Activated CD4-positive, alpha-beta T cell treated with anti-CD3 and anti-CD28 coated beads for 36 hours (primary cell): Measurements from ENCODE around the gene TNFRSF21. TPM values are rescaled to one million over a fixed set of nuclear protein-coding genes. Genes with fewer than 3 reads are reported as not detected.
"Not testable (repeated sequence)": the region's sequence is repeated elsewhere in the genome, so short reads cannot be mapped to it uniquely, and the experiment has no call there.

Experiments used
- ATAC-seq: fragments of 200-7000 bp; cut with Tn5 transposase; one replicate; pipeline ENCODE4 v1.10.0; 2021; ENCODE audit warnings: mild to moderate bottlenecking, moderate library complexity
- CTCF ChIA-PET: fragments of 350-600 bp; sonication (Branson Sonifier 250); formaldehyde crosslinking; loops from one replicate; lab custom pipeline; 2021; ENCODE audit warnings: antibody characterized with exemption; lab: Charles Lee
- POLR2A ChIA-PET: fragments of 350-600 bp; sonication (Branson Sonifier 250); formaldehyde crosslinking; loops from one replicate; lab custom pipeline; 2021; ENCODE audit warnings: antibody characterized with exemption, inconsistent platforms; lab: Charles Lee
- DNase-seq: peaks from one replicate; pipeline ENCODE4 v3.0.0-alpha.2; 2020
- H3K27ac Mint-ChIP-seq: one replicate; pipeline ENCODE4 v1.8.0; 2021; ENCODE audit warnings: mixed read lengths
- H3K27me3 Mint-ChIP-seq: one replicate; pipeline ENCODE4 v1.8.0; 2021; ENCODE audit warnings: mixed read lengths
- H3K36me3 Mint-ChIP-seq: one replicate; pipeline ENCODE4 v1.8.0; 2021; ENCODE audit warnings: low read depth, mixed read lengths
- H3K4me1 Mint-ChIP-seq: one replicate; pipeline ENCODE4 v1.8.0; 2021; ENCODE audit warnings: mixed read lengths
- H3K4me3 Mint-ChIP-seq: one replicate; pipeline ENCODE4 v1.8.0; 2021; ENCODE audit warnings: mild to moderate bottlenecking, moderate library complexity, mixed read lengths
- H3K9me3 Mint-ChIP-seq: one replicate; pipeline ENCODE4 v1.8.0; 2021; ENCODE audit warnings: low read depth, mixed read lengths
- intact Hi-C, 2 experiments: fragments of 100-400 bp; cut with DNase I in 1 of 2; cut with micrococcal nuclease in 1 of 2; formaldehyde crosslinking; loops; one replicate each; pipeline versions ENCODE4 v1.14.2 to v1.15.1; 2022 to 2024; cut with DNase I, micrococcal nuclease
- total RNA-seq, 2 experiments: library from RNA; stranded (reverse); gene quantifications; one replicate each; pipeline ENCODE4 v1.2.3, GENCODE V29; 2021

The TNFRSF21 gene
- total RNA-seq, 2 experiments from 2014 or later = 2.6 to 2.8 TPM

DNA sequence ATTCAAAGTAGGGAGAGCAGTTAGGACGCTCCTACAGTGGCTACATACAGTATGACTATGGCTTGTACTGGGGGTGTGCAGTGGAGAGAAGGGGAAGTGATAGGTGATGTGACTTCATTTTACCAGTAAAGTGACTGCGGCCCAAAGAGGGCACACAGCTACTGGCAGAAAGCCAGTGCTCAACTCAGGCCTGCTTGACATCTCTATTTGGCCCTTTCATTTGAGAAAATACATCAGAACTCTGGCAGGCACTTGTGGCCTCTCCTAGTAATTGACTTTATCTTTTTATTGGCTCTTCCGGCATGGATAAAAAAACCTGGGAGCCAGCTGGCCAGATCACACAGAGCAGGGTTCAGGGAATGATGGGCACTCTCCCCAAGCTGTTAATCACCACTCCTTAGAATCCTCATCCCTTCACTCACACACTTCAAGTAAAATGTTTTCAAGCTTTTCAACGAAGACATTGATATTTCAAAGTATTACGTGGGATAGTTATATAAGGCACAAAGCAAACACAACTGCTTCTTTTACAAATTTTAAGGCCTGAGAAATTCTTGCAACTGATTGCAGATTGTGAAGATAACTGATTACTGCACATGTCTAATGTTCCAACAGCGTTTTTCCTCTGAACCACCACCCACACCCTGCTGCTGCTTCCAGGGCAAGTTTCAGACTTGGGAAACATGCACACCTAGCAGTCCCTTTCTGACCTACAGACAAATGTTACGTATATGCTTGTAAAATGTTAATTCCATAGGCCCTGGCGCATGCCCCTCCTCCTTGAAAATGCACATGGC, 73.5 kb downstream of the TNFRSF21 start:
- ATAC-seq = no peak
- H3K27ac Mint-ChIP-seq = no peak overlapping the region
- no peak for DNase-seq
- H3K9me3 Mint-ChIP-seq = no peaks in the 10 kb centered on the region
- intact Hi-C loops = no loop called here
- H3K4me1 Mint-ChIP-seq = no peaks in the 10 kb centered on the region
- ChIA-PET POLR2A (no interaction called here), CTCF (interaction anchor here (0.6 kb wide), 1 partner anchor 88 kb away, joined by 3 read pairs; no protein-coding TSS in a partner anchor)
- H3K4me3 Mint-ChIP-seq = no peak overlapping the region
- no peaks in the 10 kb centered on the region for H3K36me3 Mint-ChIP-seq
- no peaks in the 10 kb centered on the region for H3K27me3 Mint-ChIP-seq

DNA sequence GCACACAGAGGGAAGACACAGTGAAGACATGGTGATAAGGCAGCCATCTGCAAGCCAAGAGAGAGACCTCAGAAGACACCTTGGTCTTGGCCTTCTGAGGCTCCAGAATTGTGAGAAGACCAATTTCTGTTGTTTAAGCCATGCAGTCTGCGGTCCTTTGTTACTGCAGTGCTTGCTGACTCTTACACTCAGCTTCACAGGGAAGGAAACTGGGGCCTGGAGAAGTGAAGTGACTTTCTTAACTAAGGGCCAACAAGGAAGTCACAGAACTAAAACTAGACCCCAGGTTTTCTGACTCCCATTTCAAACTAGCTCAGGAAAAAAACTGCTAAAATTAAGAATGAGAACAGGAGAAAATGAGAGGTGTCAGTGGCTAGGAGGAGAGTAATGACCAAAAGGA, 74.3 kb downstream of the TNFRSF21 start:
- DNase-seq (no peak), ATAC-seq (no peak)
- CTCF ChIA-PET = no interaction called here
- Mint-ChIP-seq H3K36me3 (no peaks in the 10 kb centered on the region), H3K27me3 (no peaks in the 10 kb centered on the region), H3K27ac (no peak overlapping the region), H3K4me1 (no peaks in the 10 kb centered on the region), H3K4me3 (no peak overlapping the region), H3K9me3 (no peaks in the 10 kb centered on the region)
- POLR2A ChIA-PET = no interaction called here
- intact Hi-C loops = no loop called here

DNA sequence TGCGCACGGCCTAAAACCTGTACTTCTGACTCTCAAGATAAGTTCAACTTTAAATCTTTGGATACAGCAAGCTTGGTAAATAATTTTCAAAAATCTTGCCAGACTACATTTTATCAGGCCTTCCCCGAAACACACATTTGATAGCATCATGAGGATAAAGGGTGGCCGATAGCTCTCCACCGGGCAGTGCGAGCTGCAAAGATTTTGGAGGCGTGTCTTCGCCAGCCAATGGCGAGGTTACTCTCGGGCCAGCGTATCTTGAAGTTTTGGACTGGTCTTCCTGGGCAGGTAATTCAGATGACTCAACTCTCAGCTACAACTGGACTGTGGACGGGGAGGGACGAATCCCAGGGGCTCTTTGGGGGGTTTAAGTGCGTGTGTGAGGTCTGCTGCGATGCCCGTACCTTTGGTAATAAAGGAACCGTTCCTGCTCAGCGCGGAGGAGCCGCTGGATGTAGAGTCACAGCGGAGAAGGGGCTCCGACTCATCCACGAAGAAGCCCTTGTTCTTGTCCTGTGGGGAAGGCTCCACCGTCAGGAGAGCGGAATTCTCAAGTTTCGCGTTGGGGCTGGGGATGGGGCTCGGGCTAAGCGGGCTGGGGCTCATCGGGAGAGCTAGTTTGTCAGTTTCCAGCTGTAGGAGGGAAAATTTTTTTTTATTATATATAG, 75.3 kb downstream of the TNFRSF21 start:
- ATAC-seq (no peak), DNase-seq (no peak)
- Mint-ChIP-seq H3K27me3 (no peaks in the 10 kb centered on the region), H3K4me1 (no peaks in the 10 kb centered on the region), H3K4me3 (no peak overlapping the region), H3K27ac (no peak overlapping the region), H3K36me3 (no peaks in the 10 kb centered on the region), H3K9me3 (no peaks in the 10 kb centered on the region)
- CTCF ChIA-PET = no interaction called here
- intact Hi-C loops = no loop called here
- POLR2A ChIA-PET = no interaction called here

DNA sequence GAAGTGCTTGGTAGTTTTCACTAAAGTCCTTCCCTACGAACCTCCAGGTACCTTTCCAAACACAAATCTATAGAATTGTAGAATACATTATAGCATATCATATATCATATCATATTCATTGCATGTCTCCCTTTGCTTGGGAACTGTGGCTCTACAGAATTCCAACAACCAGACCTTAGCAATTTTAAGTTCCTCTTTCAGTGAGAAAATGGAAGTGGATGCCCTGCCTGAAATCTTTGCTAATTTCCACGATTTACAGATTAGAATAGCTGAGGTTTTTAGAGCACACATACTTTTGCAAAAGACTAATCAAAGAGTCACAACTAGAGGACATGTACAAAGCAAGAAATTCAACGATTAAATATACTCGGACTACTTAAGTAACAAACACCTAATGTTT, 78.6 kb downstream of the TNFRSF21 start:
- Mint-ChIP-seq H3K36me3 (no peaks in the 10 kb centered on the region), H3K4me1 (no peaks in the 10 kb centered on the region), H3K4me3 (no peak overlapping the region), H3K27me3 (no peaks in the 10 kb centered on the region), H3K27ac (no peak overlapping the region), H3K9me3 (no peaks in the 10 kb centered on the region)
- POLR2A ChIA-PET = no interaction called here
- CTCF ChIA-PET = no interaction called here
- intact Hi-C loops = no loop called here
- DNase-seq (no peak), ATAC-seq (no peak)

DNA sequence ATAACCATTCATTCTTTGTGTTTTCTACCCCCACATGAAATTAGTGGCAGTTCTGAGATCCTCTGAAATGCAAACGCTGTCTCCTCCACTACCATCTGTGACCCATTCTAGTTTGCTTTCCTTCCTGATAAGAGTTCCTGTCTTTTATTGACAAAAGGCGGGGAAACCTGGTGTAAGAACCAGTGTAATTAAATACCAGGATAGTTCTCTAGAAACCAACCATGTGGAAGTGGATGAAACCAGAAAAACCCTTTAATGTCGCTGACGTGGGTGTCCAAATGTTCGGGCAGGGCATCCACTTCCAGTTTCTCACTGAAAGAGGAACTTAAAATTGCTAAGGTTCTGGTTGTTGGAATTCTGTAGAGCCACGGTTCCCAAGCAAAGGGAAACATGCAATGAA, 79.1 kb downstream of the TNFRSF21 start:
- intact Hi-C loops = no loop called here
- no peak overlapping the region for H3K4me3 Mint-ChIP-seq
- no peak overlapping the region for H3K27ac Mint-ChIP-seq

DNA sequence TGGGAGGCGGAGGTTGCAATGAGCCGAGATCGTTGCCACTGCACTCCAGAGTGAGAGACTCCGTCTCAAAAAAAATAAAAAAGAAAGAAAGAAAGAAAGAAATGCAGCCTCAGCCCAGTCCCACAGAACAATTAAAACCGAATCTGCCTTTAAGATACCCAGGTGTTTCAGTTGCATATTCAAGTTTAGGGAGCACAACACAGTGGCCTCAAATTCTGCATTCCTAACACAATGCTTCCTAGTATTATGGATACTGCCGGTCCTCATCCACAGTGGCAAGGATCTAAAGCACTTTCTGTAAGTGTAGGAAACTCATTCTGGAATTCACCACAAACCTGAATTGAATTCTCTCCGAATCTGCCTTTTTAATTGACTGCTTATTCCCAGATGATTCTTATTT, 80.5 kb downstream of the TNFRSF21 start:
- H3K27ac Mint-ChIP-seq = no peak overlapping the region
- DNase-seq (no peak), ATAC-seq (no peak)
- ChIA-PET POLR2A (no interaction called here), CTCF (no interaction called here)
- H3K4me3 Mint-ChIP-seq = no peak overlapping the region
- no peaks in the 10 kb centered on the region for H3K36me3 Mint-ChIP-seq
- intact Hi-C loops = no loop called here
- H3K27me3 Mint-ChIP-seq = no peaks in the 10 kb centered on the region
- H3K9me3 Mint-ChIP-seq = no peaks in the 10 kb centered on the region
- H3K4me1 Mint-ChIP-seq = no peaks in the 10 kb centered on the region

More for the DNA sequence above, 79.1 kb downstream of the TNFRSF21 start:
- no peaks in the 10 kb centered on the region for H3K27me3 Mint-ChIP-seq
- H3K9me3 Mint-ChIP-seq = no peaks in the 10 kb centered on the region
- no peaks in the 10 kb centered on the region for H3K36me3 Mint-ChIP-seq
- POLR2A ChIA-PET = no interaction called here
- no peak for ATAC-seq
- CTCF ChIA-PET = no interaction called here
- DNase-seq = no peak
- H3K4me1 Mint-ChIP-seq = no peaks in the 10 kb centered on the region

DNA sequence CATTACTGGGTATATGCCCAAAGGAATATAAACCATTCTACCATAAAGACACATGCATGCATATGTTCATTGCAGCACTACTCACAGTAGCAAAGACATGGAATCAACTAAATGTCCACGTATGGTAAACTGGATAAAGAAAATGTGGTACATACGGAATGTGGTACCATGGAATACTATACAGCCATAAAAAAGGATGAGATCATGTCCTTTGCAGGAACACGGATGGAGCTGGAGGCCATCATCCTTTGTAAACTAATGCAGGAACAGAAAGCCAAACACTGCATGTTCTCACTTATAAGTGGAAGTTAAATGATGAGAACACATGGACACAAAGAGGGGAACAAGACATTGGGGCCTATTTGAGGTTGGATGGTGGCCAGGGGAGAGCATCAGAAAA, 81.6 kb downstream of the TNFRSF21 start:
- H3K4me1 Mint-ChIP-seq, H3K9me3 Mint-ChIP-seq, DNase-seq, ATAC-seq, H3K27me3 Mint-ChIP-seq, H3K27ac Mint-ChIP-seq, intact Hi-C loops, CTCF ChIA-PET, H3K4me3 Mint-ChIP-seq, POLR2A ChIA-PET, H3K36me3 Mint-ChIP-seq: not testable (repeated sequence)

DNA sequence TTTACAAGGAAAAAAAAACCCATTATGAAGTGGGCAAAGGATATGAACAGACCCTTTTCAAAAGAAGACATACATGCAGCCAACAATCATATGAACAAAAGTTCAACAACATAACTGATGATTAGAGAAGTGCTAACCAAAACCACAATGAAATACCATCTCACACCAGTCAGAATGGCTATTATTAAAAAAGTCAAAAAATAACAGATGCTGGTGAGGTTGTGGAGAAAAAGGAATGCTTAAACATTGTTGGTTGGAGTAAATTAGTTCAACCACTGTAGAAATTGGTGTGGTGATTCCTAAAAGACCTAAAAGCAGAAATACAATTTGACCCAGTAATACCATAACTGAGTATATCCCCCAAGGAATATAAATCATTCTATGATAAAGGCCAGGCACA, 86.5 kb downstream of the TNFRSF21 start:
- CTCF ChIA-PET, POLR2A ChIA-PET, H3K27ac Mint-ChIP-seq, DNase-seq, ATAC-seq, H3K36me3 Mint-ChIP-seq, intact Hi-C loops, H3K27me3 Mint-ChIP-seq, H3K4me3 Mint-ChIP-seq, H3K4me1 Mint-ChIP-seq, H3K9me3 Mint-ChIP-seq: not testable (repeated sequence)

DNA sequence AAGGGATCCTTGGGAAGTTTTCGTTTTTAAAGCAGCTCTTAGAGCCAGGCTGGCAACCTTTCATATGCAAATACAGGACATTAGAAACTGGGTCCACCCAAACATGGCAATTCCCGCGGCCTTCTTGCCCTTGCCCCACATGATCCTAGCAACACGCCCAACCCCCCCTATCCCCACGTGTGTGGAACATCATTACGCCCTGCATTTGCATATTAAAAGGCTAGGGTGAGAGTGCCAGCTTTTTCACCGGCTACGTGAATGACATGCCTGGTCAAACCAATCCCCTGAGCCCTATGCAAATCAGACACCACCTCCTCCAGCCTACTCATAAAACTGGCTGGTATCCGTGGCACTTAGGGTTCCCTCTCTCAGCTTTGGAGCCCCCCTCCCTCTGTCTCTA, 88.1 kb downstream of the TNFRSF21 start:
- no peak for DNase-seq
- no peaks in the 10 kb centered on the region for H3K9me3 Mint-ChIP-seq
- ChIA-PET POLR2A (no interaction called here), CTCF (interaction anchor here (0.6 to 0.7 kb wide), 2 partner anchors 31 to 83 kb away, joined by 3 read pairs; no protein-coding TSS in a partner anchor)
- H3K4me1 Mint-ChIP-seq = no peaks in the 10 kb centered on the region
- no peak overlapping the region for H3K4me3 Mint-ChIP-seq
- H3K27ac Mint-ChIP-seq = no peak overlapping the region
- ATAC-seq = no peak
- H3K27me3 Mint-ChIP-seq = no peaks in the 10 kb centered on the region
- no peaks in the 10 kb centered on the region for H3K36me3 Mint-ChIP-seq
- intact Hi-C loops = no loop called here

DNA sequence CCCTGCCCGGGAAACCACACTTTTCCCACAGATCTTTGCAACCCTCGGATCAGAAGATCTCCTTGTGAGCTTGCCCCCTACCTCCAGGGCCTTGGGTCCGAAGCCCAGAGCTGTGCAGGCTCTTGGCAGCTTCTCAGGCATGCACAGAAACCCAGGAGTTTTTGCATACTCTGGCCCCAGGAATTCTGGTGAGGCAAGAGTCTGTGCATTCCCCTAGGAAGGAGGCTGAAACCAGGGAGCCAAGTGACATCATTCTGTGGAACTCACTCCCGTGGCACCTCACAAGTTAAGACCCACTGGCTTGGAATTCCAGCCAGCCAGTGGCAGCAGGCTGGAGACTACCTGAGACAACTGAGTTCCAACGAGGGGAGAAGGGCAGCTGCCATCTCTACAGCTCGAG, 100.1 kb downstream of the TNFRSF21 start:
- Mint-ChIP-seq H3K4me3 (no peak overlapping the region), H3K36me3 (no peaks in the 10 kb centered on the region)

DNA sequence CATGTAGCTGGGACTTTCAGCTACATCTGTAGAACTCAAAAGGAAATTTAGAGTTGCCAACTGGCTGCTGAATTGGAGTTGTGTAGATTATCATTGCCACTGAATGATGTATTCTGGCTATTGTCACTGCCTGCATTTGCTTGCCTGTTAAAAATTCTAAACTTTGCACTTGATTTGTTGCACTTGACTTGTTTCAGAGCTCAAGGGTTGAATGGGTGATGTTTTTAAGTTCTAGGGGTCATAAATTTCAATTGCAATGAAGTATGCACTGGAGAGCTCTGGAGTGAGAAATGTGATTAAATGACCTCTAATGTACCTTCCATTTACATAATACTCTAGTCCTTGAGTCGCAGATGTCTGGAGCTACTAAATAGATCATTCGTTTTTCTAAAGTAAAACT, 102.4 kb downstream of the TNFRSF21 start:
- Mint-ChIP-seq H3K27ac (no peak overlapping the region), H3K27me3 (no peaks in the 10 kb centered on the region), H3K9me3 (no peaks in the 10 kb centered on the region), H3K4me1 (peaks cover 15% of the 10 kb centered on the region), H3K36me3 (no peaks in the 10 kb centered on the region), H3K4me3 (no peak overlapping the region)
- intact Hi-C loops = no loop called here
- DNase-seq (no peak), ATAC-seq (no peak)
- CTCF ChIA-PET = interaction anchor here (0.9 kb wide), 1 partner anchor 150 kb away, joined by 3 read pairs; no protein-coding TSS in a partner anchor
- POLR2A ChIA-PET = no interaction called here

More for the DNA sequence above, 100.1 kb downstream of the TNFRSF21 start:
- no peak overlapping the region for H3K27ac Mint-ChIP-seq
- intact Hi-C loops = no loop called here
- DNase-seq (no peak), ATAC-seq (no peak)
- POLR2A ChIA-PET = no interaction called here
- H3K27me3 Mint-ChIP-seq = no peaks in the 10 kb centered on the region
- peaks cover 2% of the 10 kb centered on the region for H3K9me3 Mint-ChIP-seq
- CTCF ChIA-PET = interaction anchor here (0.6 kb wide), 1 partner anchor 1655 kb away, joined by 3 read pairs; no protein-coding TSS in a partner anchor
- H3K4me1 Mint-ChIP-seq = no peaks in the 10 kb centered on the region

DNA sequence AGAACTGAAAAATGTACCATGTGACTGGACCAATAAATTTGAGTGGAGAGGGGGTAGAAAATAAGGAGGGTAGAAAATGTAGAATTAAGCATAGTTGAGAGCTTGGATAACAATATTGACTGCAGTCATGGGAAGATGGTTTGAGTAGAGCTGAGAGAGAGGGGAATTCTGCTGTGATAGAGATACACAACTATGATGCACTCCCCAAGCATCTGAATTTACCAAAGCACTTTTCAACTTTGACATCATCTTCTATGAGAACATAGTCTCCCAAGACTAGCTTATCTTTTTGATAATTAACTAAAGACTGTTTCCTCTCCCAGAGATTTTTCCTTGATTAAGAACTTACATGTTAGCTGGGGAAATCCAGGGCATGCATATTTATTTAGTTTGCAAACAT, 103.1 kb downstream of the TNFRSF21 start:
- Mint-ChIP-seq H3K27ac (no peak overlapping the region), H3K4me3 (no peak overlapping the region), H3K36me3 (no peaks in the 10 kb centered on the region), H3K4me1 (peaks cover 15% of the 10 kb centered on the region), H3K27me3 (no peaks in the 10 kb centered on the region), H3K9me3 (no peaks in the 10 kb centered on the region)
- DNase-seq = no peak
- intact Hi-C loops = no loop called here
- CTCF ChIA-PET = interaction anchor here (0.7 to 0.9 kb wide), 2 partner anchors 57 to 149 kb away, joined by 3 read pairs; no protein-coding TSS in a partner anchor
- POLR2A ChIA-PET = no interaction called here
- ATAC-seq = no peak
